GM12873 (cell line): Measurements from ENCODE around the gene DLX6.

Source experiments
- CTCF ChIP-seq: IDR thresholded peaks from 2 replicates; pipeline ENCODE4 v1.5.1; 2012; ENCODE audit warnings: low read depth, mild to moderate bottlenecking, moderate library complexity, low read length, control low read depth; ENCODE audit not compliant: insufficient read depth; ENCODE audit errors: missing control alignments

Gene DLX6

GRCh38 chr7:96996111-96996957, 9.0 kb upstream of the DLX6 start:
- TF ChIP-seq CTCF: no peak

GRCh38 chr7:96996958-96997511, 8.3 kb upstream of the DLX6 start:
- TF ChIP-seq CTCF: no peak

- no peak for TF ChIP-seq CTCF
Measured at GRCh38 chr7:96997512-96998032, 7.8 kb upstream of the DLX6 start.

- TF ChIP-seq CTCF: no peak
Measured at GRCh38 chr7:96998333-96998732, 7.0 kb upstream of the DLX6 start.

GRCh38 chr7:96998744-96999143, 6.6 kb upstream of the DLX6 start:
- no peak for TF ChIP-seq CTCF

- TF ChIP-seq CTCF: no peak
Measured at GRCh38 chr7:97001221-97001620, 4.1 kb upstream of the DLX6 start.
